GM21717 (cell line): ENCODE results near the gene DENND5A.

Source experiments
- ATAC-seq: cut with Tn5 transposase; IDR thresholded peaks from one replicate; pipeline ENCODE4 v1.9.1; 2021; ENCODE audit warnings: mild to moderate bottlenecking, moderate library complexity; ENCODE audit not compliant: unreplicated experiment

The DENND5A gene

DNA sequence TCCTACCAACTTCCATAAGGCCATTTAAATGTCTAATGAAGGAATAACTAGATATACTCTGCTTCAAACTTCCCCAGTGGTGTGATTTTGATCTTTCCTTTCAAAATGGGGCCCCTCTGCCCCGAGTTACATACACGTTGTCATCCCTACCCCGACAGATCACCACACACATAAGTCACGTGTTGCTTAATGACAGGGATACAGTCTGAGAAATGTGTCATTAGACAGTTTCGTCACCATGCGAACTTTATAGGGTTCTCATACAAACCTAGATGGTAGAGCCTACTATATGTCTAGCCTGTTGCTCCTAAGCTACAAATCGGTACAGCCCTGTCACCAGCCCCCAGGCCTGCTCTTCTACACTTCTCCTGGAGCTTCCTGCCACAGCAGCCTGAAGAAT, 124.0 kb downstream of the DENND5A start:
- ATAC-seq: no peak

DNA sequence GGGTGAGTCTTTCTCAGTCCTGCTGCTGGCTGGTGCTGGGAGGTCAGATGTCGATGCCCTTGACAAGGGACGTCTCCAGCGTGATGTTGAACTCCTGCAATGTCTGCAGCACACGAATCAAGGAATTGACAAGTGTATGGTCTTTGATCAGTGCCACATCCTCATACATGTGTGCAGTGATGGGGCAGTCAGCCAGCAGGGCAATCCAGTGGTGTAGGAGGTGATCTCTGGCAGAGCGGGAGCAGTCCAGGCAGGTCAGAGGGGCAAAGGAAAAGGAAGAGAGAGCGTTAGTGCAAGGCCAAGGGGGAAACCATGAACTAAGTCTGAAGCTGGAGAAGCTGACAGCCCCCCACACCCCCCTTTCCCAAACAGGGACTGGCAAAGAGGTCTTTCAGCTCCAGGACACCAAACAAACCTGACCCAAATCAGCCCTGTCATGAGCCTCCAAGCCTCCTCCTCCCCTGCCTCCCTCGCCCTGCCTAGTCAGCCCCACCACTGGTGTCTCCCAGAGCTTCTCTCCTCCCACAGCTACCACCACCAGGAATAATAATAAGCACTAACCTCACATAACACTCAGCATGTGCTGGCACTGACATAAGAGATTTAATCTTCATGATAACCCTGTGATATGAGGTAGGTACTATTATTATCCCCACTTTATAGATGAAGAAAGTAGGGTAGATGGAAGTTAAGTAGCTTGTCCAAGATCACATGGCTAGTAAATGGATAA, 125.4 kb downstream of the DENND5A start:
- no peak for ATAC-seq

DNA sequence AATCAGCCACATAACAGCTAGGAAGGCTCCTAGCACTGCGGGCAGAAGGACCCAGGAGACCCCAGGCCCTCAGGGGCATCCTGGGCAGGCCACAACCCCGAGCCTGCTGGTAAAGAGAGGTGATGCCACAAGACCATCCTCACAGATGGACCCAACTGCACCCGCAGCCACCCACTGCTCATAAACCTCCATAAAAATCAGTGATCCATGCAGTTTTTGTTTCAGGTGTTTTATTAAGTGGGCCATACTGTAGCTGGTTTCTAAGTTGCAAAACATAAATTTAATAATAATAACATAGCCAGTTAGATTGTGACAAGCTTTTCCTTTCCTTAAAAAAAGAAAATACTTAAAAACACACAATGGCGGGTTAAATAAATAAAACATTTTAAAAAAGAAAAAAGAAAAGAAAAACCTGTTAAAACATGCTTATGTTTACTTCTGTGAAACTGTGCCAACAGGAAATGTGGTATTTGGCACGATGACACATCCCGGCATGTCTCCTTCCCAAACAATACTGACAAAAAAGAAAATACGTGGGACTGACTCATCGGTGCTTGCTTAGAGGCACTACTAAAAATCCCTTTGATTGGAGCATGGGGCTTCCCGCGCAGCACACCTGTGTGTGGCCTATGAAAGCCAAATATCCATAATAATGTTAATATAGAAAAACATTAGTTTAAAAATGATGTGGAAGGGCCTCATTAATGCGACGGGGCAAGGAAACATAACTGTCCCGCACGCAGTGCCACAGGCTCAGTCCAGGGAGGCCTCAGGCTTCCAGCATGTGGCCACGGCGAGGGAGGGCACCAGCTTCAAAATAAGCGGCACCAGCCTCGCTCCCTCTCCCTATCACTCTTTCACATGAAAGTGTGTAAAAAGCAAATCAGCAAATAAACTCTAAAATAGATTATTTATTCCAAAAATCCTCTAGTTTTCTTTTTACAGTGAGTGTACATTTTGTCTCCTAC, 126.3 kb downstream of the DENND5A start:
- ATAC-seq: no peak

DNA sequence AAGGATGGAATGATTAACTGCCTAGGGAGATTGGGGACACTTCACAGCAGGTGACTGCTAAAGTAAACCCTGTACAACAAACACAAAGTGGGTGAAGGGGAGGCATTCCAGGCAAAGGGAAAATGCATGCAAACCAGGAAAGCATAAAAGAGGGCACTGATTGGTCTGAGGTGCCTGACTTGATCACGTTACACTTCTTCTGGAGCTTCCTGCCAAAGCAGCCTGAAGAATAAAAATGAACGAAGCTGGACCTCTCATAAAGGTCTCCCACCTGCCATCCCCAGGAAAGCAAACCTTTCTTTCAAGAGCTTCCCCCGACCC, 127.1 kb downstream of the DENND5A start:
- ATAC-seq: no peak

DNA sequence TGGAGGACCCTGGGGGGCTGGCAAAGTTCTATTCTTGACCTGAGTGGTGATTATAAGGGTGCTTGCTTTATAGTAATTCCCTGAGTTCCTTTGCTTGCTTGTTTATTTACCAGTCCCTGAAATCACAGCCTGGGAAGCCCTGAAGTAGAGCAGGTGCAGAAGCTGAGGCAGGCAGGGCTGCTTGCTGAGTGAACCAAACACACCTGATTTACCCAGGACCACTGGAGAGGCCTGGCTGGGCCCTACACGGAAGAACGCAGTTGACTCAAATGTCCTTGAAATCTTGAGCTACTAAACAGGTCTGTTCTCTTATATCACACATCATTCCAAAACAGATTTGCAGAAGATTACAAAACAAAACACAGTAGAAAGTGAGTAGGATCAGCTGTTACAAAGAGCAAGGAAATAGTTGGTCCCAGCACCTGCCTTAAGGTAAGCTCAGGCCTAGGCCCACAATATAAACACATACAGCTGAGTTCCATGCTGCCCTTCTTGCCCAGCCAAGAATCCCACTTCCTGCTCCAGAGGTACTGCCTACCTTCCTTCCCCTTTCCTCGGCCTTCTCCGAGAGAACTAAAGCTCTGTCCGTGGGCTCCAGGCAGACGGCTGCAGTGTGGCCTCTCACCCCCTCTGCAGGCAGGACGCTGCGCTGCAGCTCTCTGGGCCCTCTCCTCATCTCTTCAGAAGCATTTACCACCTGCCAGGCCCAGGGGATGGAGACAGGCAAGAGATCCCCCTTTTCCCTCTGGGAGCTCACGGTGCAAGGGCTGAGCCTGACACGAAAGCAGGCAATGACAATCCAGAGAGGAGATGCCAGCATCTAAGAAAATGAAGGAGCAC, 127.6 kb downstream of the DENND5A start:
- ATAC-seq: peak; percentile 71

DNA sequence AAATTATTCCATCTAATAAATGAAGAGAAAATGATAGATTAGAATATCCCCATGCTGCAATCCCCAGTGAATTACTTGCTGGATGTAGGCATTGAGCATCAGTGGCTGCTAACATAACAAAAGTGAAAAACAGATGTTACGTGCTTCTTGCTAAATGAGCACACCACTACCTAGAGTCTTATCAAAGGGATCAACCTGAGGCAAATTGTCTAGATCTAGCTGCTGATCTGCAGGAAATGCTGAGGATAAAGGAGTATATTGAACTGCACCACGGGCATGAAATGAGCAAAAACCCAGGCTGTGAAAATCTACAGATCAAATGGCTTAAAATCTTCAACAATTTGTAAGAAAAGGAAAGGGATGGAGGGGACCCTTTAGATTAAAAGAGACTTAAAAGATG, 128.4 kb downstream of the DENND5A start:
- no peak for ATAC-seq

DNA sequence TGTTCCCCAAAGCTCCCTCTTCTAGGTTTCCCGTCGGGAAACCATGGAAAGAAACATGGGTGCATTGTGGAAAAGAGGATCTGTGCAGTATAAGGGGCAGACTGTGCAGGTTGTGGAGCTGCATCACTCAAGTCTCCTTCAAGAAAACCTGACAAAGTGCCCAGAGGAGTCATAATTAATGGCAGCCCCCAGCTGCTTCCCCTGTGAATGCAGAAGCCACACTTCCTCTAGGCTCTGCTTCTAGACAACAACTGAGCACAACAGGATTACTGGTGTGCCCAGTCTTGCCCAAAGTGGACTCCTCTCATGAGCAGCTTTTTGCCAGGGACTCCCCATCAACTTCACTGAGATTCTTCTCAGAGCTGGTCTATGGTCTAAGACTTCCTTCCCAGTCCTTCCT, 131.2 kb downstream of the DENND5A start:
- no peak for ATAC-seq

DNA sequence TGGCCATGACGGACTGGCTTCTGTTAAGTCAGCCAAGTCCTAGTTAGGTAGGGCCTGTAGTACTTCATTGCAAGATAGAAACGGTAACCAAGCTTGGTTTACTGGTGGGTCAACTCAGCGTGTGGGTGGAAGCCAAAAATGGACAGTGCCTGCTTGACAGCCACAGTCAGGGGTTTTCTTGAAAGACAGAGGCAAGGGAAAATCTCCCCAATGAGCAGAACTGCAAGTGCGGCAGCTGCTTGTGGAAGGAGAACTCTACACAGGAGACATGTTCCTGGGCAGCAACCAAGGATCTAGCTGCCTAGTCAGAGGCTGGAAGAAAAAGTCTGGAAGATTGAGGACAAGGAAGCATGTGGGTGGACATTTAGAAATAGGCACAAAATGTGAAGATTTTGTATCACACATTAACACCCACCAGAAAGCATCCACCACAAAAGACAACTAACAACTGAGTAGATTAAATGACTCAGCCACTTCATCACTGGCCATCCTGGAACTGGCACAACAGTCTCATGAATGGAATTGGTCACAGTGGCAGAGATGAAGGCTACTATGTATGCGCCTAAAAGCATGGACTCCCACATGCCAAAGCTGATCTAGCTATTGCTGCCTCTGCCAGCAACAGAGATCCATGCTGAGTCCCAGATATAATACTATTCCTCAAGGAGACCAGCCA, 132.8 kb downstream of the DENND5A start:
- no peak for ATAC-seq

DNA sequence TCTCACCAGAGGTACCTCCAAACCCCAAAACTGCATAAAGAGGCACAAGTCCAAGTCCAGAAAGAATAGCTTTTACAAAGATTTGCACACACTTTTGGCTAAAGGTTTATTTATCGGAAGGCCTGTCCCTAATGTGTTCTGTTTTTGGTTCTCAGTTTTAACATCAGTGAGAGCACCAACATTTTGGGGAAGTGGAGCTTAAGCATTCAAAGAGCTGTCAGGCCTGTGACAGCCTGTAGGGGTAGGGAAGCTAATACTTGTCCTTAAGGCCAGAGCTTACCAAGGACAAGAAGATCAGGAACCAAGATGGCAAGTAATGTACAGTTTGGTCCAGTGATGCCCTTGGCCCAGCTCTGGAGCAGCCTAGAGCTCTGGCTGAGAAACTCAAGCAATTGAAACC, 134.9 kb downstream of the DENND5A start:
- no peak for ATAC-seq

DNA sequence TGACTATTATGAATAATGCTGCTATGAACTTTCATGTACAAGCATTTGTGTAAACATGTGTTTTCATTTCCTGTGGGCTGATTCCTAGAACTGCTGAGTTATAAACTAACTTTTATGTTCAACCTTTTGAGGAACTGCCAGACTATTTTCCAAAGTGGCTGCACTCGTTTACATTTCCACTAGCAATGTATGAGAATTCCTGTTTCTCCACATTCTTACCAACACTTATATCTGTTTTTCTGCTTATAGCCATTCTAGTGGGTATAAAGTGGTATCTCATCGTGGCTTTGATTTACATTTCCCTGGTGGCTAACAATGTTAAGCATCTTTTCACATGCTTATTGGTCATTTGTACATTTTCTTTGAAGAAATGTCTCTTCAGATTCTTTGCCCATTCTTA, 138.5 kb downstream of the DENND5A start:
- ATAC-seq: no peak

DNA sequence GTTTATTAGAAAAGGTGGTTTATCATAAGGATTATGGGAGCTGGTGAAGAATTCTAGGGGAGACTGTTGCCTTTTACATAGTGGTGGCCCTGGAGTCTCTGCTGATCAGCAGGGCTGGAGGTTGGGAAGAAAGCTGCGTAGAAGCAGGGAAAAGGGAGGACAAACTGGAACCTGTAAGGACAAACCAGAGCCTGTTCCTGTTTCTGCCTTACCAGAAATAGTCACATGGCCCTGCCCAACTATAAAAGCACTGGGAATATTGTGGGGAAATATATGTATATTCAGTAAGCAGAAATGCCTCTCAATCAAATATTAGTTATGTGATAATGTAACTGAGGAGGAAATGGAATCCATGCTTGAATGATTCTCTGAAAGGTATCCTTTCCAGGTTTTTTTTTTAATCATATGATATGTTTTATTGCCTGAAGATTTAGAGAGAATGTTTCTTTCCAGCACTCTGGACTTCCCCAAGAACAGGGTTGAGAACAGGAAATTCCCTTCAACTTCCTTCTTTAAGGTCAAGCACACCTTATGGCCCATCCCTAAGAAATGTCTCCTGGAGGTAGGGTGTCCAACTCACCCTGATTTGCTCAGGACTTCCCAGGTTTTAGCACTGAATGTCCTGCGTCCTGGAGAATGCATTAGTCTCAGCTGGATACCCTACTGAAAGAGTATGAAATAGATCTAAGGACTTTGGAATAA, 139.8 kb downstream of the DENND5A start:
- ATAC-seq: no peak

DNA sequence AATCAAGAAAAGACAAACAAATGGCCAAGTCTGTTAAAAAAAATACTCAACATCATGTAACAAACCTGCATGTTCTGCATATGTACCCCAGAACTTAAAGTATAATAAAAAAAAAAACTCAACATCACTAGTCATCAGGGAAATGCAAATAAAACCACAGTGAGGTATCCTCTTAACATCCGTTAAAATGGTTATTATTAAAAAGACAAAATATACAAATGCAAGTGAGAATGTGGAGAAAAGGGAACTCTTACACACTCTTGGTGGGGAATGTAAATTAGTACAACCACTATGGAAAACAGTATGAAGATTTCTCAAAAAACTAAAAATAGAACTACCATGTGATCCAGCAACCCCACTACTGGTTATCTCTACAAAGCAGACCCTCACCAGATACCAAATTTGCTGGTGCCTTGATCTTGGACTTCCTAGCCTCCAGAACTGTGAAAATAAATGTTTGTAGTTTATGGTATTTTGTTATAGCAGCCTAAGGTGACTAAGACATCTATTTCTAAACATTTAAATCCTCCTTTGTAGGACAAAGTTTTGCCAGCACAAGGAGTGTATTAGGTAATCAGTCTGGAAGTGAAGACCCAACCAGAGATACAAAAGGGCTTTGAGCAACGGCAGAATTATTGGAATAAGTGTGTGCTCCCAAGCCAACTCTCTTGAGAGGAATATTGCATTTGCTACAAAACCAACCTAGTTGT, 141.4 kb downstream of the DENND5A start:
- ATAC-seq: no peak

DNA sequence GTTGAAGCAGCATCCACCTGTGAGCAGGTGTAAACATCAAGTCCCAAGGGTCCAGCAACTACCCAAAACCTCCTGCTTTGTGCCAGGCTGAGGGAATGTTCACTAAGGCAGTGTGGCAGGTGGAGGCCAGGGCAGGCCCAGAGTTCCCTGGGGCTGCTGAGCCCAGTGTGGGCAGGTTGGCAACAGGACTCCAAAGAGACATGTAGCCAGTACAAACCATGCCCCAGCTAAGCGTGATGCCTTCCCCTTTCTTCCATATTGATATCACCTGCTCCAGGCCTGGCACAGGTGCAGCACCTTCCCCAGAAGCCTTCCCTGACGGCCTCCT, 143.7 kb downstream of the DENND5A start:
- ATAC-seq: no peak

DNA sequence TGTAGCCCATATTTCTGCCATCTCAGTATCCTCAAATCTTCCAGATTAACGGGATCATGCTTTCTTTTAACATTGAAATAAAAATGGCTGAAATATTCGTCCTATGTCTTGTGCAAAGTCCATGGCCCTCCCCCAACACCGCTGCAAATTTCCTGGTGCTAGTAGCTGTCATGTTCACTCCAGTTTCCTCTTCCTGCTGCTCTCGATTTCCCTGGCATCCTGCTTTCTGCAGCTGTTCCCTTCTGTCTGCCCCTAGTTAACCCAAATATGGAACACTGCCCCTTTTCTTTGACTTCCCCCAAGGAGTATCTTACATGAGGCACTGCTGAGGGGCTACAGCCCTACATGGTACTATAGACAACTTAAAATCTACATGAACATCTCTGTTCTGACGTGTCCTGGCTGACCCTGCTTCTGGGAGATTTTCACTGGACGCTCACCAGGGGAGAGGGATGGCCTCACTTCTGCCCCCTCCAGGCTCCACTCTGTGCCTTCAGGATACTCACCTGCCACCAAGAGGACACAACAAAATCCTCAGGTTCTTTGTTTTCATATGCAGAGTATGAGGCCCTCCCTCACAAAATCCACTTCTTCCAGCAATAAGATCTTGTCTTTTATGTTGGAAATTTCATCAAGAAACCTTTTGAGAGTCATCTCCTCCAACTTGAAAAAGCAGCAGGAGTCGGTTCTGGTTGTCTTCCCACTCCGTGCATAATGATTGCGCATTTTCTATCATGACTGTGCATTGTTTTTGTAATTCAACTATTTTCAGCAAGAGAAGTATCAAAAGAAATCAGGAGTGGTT, 144.3 kb downstream of the DENND5A start:
- ATAC-seq: no peak

DNA sequence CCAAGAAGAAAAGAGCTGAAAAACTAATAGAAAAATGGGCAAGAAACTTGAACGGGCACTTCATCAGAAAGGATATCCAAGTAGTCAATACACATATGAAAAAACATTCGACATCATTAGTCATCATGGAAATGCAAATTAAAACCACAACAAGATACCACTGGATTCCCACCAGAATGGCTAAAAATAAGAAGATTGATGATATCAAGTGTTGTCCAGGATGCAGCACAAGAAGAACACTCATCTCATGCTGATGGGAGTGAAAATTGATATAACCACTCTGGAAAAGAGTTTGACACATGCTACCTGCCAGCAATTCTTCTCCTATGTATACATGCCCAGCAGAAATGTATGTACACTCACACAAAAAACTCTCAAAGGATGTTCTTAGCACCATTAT, 146.9 kb downstream of the DENND5A start:
- no peak for ATAC-seq

DNA sequence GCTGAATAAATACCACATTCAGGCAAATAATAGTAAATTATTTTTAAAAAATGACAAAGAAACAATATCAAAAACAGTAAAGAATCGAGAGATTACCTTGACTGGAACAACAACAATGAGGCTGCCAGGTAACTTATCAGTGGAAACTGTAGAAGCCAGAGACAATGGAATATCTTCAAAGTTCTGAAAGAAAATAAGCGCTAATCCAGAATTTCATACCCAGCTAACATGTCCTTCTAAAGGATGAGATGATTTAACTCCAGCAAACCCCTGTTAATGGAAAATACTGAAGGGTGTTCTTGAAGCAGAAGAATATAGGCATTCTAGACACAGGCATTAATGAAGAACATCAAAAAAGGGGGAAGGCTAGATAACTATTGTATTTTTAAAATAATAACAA, 153.1 kb downstream of the DENND5A start:
- ATAC-seq: no peak

DNA sequence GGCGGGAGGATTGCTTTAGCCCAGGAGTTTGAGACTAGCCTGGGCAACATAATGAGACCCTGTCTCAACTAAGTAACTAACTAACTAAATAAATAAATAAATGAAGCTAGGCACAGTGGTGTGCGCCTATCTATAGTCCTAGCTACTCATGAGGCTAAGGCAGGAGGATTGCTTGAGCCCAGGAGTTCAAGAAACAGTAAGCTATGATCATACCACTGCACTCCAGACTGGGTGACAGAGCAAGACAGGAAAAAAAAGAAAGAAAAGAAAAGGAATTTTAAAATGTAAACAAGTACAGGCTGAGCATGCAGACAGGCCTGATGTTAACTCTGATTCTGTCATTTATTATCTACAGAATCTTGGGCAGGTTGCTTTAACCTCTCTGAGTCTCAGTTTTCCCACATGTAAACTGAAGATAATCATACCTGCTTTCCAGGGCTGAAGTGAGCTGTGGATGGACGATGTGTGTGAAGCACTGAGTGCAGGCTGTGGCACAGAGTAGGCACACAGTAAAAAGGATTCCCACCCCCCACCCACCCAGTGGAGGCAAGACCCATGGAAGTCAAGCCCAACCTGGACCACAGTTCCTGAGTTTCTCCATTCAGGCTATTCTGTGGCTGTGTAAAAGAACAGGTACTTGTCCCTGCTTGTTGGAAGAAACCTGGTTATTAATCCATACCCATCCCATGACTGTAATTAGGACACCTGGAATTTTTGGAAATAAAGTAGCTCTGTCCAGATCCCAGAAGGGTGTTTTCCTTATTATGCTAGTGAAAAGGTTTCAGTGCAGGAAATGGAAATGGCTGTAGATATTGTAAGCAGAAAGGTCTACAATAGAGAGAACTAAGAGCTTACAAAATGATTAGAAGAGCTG, 155.1 kb downstream of the DENND5A start:
- ATAC-seq: no peak

DNA sequence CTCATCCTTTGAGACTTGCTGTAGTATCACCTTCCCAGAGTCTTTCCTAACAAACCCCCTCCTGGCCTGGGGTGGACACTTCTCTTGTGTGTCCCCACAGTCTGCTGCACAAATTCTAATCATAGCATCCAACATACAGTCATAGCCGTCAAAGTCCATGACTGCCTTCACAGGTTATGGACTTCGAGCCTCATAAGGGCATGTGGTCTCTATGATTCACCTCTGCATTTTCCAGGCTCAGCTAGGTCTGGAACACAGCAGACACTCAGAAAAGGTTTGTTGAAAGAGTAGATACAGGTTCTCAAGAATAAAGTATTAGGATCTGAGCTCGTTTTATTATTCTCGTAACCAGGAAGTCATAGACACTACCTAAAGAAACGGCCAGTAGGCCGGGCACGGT, 160.6 kb downstream of the DENND5A start:
- ATAC-seq: no peak
